Esophagus squamous epithelium (tissue), 5 donors: Measurements from ENCODE around the gene CADM1. TPM values are rescaled to one million over a fixed set of nuclear protein-coding genes. Genes with fewer than 3 reads are reported as not detected.

Experiments
- DNase-seq: peaks from one replicate; lab custom pipeline; 2025; lab: John Stamatoyannopoulos, UW
- H3K27ac ChIP-seq, 4 donors: fragments of 200-600 bp; sonication (generic); one replicate each; pipeline ENCODE4 v1.5.1; 2016 to 2019; ENCODE audit warnings: mild to moderate bottlenecking in 1 of 4
- H3K27me3 ChIP-seq, 4 donors: fragments of 200-600 bp; sonication (generic); 1 replicate in 3 of 4; 2 replicates in 1 of 4; pipeline versions ENCODE4 v1.5.1 to v1.6.0; 2017 to 2021; ENCODE audit warnings: antibody characterized with exemption in 1 of 4
- H3K36me3 ChIP-seq, 3 donors: fragments of 200-600 bp; sonication (generic); one replicate each; pipeline ENCODE4 v1.5.1; 2016 to 2019
- H3K4me1 ChIP-seq, 3 donors: fragments of 200-600 bp; sonication (generic); one replicate each; pipeline ENCODE4 v1.5.1; 2017 to 2019
- H3K4me3 ChIP-seq, 4 donors: fragments of 200-600 bp; sonication (generic); 1 replicate in 3 of 4; 2 replicates in 1 of 4; pipeline ENCODE4 v1.5.1; 2016 to 2019; ENCODE audit warnings: mild to moderate bottlenecking in 2 of 4, moderate library complexity in 1 of 4
- H3K9me3 ChIP-seq, 3 donors: fragments of 200-600 bp; sonication (generic); one replicate each; pipeline ENCODE4 v1.5.1; 2016 to 2019
- POLR2A ChIP-seq, 4 donors: fragments of 450-650 bp; IDR thresholded peaks; one replicate each; pipeline ENCODE4 v1.6.1; 2017; ENCODE audit warnings: antibody characterized with exemption in 4 of 4, mild to moderate bottlenecking in 4 of 4, moderate library complexity in 3 of 4
- WGBS, 2 donors: methylation state at CpG; one replicate each; pipeline ENCODE4 v1.1.5; 2018; 5-methylcytosine and 5-hydroxymethylcytosine counted together
- intact Hi-C: fragments of 100-400 bp; cut with DNase I; formaldehyde crosslinking; loops from one replicate; pipeline ENCODE4 v1.15.0; 2022
- total RNA-seq, 4 donors: library from RNA; depleted of rRNA; stranded (reverse); fragments of >200 nt; gene quantifications; one replicate each; pipeline ENCODE4 v1.1.0, GENCODE V29; 2016
- TF ChIP-seq, protein P1 (sequence below), 6 experiments: fragments of 450-650 bp in 4 of 6; fragments of 200-600 bp in 2 of 6; sonication (generic) in 2 of 6; IDR thresholded peaks; one replicate each; pipeline ENCODE4 v1.5.1; 2016 to 2019; ENCODE audit warnings: antibody characterized with exemption in 6 of 6, mild to moderate bottlenecking in 4 of 6, moderate library complexity in 4 of 6
- donor health status: DM: yes; HTN: yes; CAD: no.

CADM1 gene
- total RNA-seq, 4 donors from 2014 or later = 1.7 to 15.1 (median 8.3) TPM

DNA sequence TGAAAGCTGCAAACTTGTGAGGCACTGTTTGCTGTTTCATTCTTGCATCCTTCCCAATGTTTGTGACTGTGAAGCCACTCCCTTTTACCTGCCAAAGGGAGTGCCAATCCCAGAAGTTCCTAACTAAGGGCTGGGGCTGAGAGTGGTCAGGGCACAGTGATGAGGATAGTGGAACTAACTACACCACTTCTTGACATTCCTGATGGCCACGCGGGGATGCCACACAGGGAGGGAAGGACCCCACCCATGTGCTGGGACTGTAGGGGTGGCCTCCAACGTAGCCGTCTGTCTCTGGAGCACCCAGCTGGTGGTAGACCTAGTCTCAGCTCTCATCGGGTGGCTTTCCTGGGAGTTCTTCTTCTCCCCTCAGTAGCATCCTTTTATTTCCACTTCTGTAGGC is 335.5 kb downstream of the CADM1 start:
- H3K36me3 ChIP-seq = no peaks in the 10 kb centered on the region
- no peak for DNase-seq
- H3K27me3 ChIP-seq = peaks cover 0 to 23% (median 0%) of the 10 kb centered on the region in 4 donors
- 67 to 69% methylated on average over 3 to 5 of the region's 5 CpGs for WGBS, 2 donors
- H3K27ac ChIP-seq = no peak overlapping the region
- H3K4me1 ChIP-seq = peaks cover 0 to 15% (median 0%) of the 10 kb centered on the region in 3 donors
- intact Hi-C loops = no loop called here
- H3K4me3 ChIP-seq = no peak overlapping the region
- TF ChIP-seq, protein P1, sequence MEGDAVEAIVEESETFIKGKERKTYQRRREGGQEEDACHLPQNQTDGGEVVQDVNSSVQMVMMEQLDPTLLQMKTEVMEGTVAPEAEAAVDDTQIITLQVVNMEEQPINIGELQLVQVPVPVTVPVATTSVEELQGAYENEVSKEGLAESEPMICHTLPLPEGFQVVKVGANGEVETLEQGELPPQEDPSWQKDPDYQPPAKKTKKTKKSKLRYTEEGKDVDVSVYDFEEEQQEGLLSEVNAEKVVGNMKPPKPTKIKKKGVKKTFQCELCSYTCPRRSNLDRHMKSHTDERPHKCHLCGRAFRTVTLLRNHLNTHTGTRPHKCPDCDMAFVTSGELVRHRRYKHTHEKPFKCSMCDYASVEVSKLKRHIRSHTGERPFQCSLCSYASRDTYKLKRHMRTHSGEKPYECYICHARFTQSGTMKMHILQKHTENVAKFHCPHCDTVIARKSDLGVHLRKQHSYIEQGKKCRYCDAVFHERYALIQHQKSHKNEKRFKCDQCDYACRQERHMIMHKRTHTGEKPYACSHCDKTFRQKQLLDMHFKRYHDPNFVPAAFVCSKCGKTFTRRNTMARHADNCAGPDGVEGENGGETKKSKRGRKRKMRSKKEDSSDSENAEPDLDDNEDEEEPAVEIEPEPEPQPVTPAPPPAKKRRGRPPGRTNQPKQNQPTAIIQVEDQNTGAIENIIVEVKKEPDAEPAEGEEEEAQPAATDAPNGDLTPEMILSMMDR (IDR thresholded peaks at IDR 0.05) = no peak
- no peak for TF ChIP-seq POLR2A (IDR thresholded peaks at IDR 0.05)
- no peaks in the 10 kb centered on the region for H3K9me3 ChIP-seq

DNA sequence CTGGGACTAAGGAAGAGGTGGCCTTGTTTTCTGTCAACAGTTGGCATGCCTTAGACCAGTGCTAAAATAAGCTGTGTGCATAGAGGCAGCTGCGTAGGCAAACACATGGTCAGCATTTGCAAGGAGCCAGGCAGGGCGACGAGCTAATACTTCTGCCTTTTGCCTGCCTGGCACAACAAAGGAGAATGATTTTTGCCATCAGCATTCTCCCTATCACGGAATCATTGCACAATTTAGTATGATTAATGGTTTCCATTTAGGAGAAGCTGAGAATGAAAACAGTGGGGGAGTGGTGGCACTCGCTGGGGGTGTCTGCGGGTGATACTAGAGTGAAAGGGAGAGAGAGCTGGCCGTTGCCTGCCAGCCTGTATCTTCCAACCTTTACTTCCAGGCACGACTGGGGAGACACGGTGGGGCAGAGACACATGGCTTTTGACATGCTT is 336.0 kb downstream of the CADM1 start:
- intact Hi-C loops = no loop called here

DNA sequence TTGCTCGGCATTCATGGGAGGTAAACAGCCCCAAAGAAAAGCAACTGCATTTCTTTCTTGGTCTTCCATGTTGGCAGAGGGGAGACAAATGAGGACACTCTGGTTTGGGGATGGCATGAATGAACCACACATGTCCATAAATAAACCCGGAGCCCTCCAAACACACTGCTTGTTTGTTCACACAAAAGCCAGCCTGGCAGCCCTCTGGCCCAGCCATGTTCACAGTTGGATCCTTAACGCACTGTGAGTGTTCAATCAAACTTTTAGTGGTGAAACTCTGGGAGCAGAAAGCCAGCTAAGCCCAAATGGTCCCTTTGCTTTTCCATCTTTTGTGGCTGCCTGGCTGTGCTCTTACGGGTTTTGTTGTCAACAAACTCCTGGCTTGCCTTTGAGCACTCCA is 336.8 kb downstream of the CADM1 start:
- no peak overlapping the region for H3K4me3 ChIP-seq
- H3K27me3 ChIP-seq = peaks cover 0 to 26% (median 0%) of the 10 kb centered on the region in 4 donors
- DNase-seq = no peak
- WGBS, 2 donors = 61 to 73% methylated on average over 3 to 4 of the region's 4 CpGs
- H3K27ac ChIP-seq = no peak overlapping the region
- H3K9me3 ChIP-seq = no peaks in the 10 kb centered on the region
- H3K36me3 ChIP-seq = no peaks in the 10 kb centered on the region
- intact Hi-C loops = no loop called here
- TF ChIP-seq, protein P1 (IDR thresholded peaks at IDR 0.05) = no peak
- TF ChIP-seq POLR2A (IDR thresholded peaks at IDR 0.05) = no peak
- H3K4me1 ChIP-seq = peaks cover 0 to 15% (median 0%) of the 10 kb centered on the region in 3 donors

More for the DNA sequence above, 336.0 kb downstream of the CADM1 start:
- Histone ChIP-seq H3K27me3 (peaks cover 0 to 26% (median 0%) of the 10 kb centered on the region in 4 donors), H3K4me3 (no peak overlapping the region), H3K27ac (no peak overlapping the region), H3K36me3 (no peaks in the 10 kb centered on the region), H3K4me1 (peaks cover 0 to 15% (median 0%) of the 10 kb centered on the region in 3 donors), H3K9me3 (no peaks in the 10 kb centered on the region)
- DNase-seq = no peak
- 23 to 28% methylated on average over 8 to 9 of the region's 9 CpGs for WGBS, 2 donors
- TF ChIP-seq, protein P1 (IDR thresholded peaks at IDR 0.05) = no peak
- no peak for TF ChIP-seq POLR2A (IDR thresholded peaks at IDR 0.05)

DNA sequence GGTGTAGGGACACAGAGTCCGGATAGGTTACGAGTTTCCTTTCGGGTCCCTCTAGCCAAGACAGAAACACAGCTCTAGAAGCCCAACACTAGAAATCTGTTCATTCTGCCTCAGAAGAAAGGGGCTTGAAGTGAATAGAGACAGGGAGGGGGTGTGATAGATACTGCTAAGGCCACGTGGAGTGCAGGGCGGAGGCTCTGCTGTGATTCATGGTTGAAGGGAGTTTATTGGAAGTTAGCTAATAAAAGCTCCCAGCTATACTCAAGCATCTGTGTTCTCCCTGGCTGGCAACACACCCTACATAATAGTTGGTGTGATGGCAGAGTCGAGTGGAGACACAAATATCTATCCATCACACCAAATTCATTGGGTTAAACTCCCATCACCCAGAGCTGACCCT is 337.4 kb downstream of the CADM1 start:
- Histone ChIP-seq H3K27me3 (peaks cover 0 to 26% (median 0%) of the 10 kb centered on the region in 4 donors), H3K4me3 (no peak overlapping the region), H3K36me3 (no peaks in the 10 kb centered on the region), H3K4me1 (peaks cover 0 to 15% (median 0%) of the 10 kb centered on the region in 3 donors), H3K27ac (no peak overlapping the region), H3K9me3 (no peaks in the 10 kb centered on the region)
- TF ChIP-seq POLR2A (IDR thresholded peaks at IDR 0.05) = no peak
- TF ChIP-seq, protein P1 (IDR thresholded peaks at IDR 0.05) = no peak
- intact Hi-C loops = no loop called here
- DNase-seq = no peak
- 61 to 71% methylated on average over 6 of the region's 6 CpGs for WGBS, 2 donors

DNA sequence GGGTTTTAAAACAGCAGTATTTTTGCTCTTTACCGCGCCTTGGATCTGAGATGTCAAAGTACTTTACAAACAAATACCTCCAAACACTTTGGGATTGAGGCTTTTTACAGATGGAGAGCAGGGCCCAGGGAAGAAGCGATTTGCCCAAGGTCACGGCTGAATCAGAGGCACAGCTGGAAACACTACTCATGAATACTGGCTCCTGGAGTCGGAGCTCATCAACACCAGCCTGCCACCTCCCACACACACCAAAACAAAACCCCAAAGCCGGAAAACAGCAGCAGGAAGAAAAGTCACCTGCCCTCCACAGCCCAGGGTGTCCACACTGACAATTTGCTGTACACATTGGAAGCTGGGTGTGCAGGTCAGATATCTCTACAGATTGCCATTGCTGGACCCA is 339.4 kb downstream of the CADM1 start:
- TF ChIP-seq, protein P1 (IDR thresholded peaks at IDR 0.05) = no peak
- no peak for TF ChIP-seq POLR2A (IDR thresholded peaks at IDR 0.05)
- intact Hi-C loops = no loop called here

More for the DNA sequence above, 339.4 kb downstream of the CADM1 start:
- no peak overlapping the region for H3K4me3 ChIP-seq
- H3K9me3 ChIP-seq = no peaks in the 10 kb centered on the region
- WGBS, 2 donors = 37 to 58% methylated on average over 6 of the region's 6 CpGs
- no peaks in the 10 kb centered on the region for H3K36me3 ChIP-seq
- H3K4me1 ChIP-seq = peaks cover 0 to 15% (median 0%) of the 10 kb centered on the region in 3 donors
- no peak overlapping the region for H3K27ac ChIP-seq
- no peak for DNase-seq
- peaks cover 0 to 29% (median 0%) of the 10 kb centered on the region in 4 donors for H3K27me3 ChIP-seq
